Activated CD4-positive, alpha-beta memory T cell treated with anti-CD3 and anti-CD28 coated beads for 36 hours (primary cell): ENCODE results near the gene SH3RF3. TPM values are rescaled to one million over a fixed set of nuclear protein-coding genes. Genes with fewer than 3 reads are reported as not detected.

Source experiments
- CTCF ChIA-PET: fragments of 350-600 bp; sonication (Branson Sonifier 250); formaldehyde crosslinking; loops from one replicate; lab custom pipeline; 2021; ENCODE audit warnings: antibody characterized with exemption, inconsistent platforms; lab: Charles Lee
- POLR2A ChIA-PET: fragments of 350-600 bp; sonication (Branson Sonifier 250); formaldehyde crosslinking; loops from one replicate; lab custom pipeline; 2021; ENCODE audit warnings: antibody characterized with exemption; lab: Charles Lee
- DNase-seq: peaks from one replicate; pipeline ENCODE4 v3.0.0-alpha.2; 2020
- H3K27ac Mint-ChIP-seq: one replicate; pipeline ENCODE4 v1.8.0; 2021; ENCODE audit warnings: mixed read lengths
- H3K27me3 Mint-ChIP-seq: one replicate; pipeline ENCODE4 v1.8.0; 2021; ENCODE audit warnings: mixed read lengths
- H3K36me3 Mint-ChIP-seq: one replicate; pipeline ENCODE4 v1.8.0; 2021; ENCODE audit warnings: mixed read lengths
- H3K4me1 Mint-ChIP-seq: one replicate; pipeline ENCODE4 v1.8.0; 2021; ENCODE audit warnings: low read depth, mixed read lengths
- H3K4me3 Mint-ChIP-seq: one replicate; pipeline ENCODE4 v1.8.0; 2021; ENCODE audit warnings: mild to moderate bottlenecking, mixed read lengths
- H3K9me3 Mint-ChIP-seq: one replicate; pipeline ENCODE4 v1.8.0; 2021; ENCODE audit warnings: mixed read lengths
- intact Hi-C: fragments of 100-400 bp; cut with micrococcal nuclease; formaldehyde crosslinking; loops from one replicate; pipeline ENCODE4 v1.15.1; 2023
- total RNA-seq, 2 experiments: library from RNA; stranded (reverse); gene quantifications; one replicate each; pipeline ENCODE4 v1.2.3, GENCODE V29; 2021

Gene SH3RF3
- total RNA-seq, 2 experiments from 2014 or later: 0.33 to 0.34 TPM

DNA sequence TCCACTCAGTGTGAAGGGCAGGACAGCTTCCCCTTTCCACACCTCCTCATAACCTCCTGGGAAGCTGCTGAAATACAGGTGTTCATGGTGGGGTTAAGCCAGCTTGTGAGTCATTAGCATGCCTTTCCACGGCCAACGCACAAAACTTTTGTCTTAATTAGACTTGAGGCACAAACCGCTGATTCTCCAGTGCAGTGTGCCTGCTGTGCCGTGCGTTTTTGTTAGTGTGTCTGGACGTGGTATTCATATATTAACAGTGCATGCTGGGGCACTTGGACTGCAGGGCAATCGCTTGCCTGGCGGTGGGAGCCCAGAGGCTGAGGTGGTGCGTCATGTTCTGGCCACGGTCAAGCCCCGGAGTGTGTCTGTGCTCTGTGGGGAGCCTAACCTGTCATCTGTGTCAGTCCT lies 156.2 kb downstream of the SH3RF3 start:
- ChIA-PET POLR2A (no interaction called here), CTCF (no interaction called here)
- H3K9me3 Mint-ChIP-seq: no peaks in the 10 kb centered on the region
- no peaks in the 10 kb centered on the region for H3K4me1 Mint-ChIP-seq
- no peaks in the 10 kb centered on the region for H3K27me3 Mint-ChIP-seq
- no peak overlapping the region for H3K4me3 Mint-ChIP-seq
- H3K36me3 Mint-ChIP-seq: no peaks in the 10 kb centered on the region
- no peak for DNase-seq
- intact Hi-C loops: no loop called here
- no peak overlapping the region for H3K27ac Mint-ChIP-seq

DNA sequence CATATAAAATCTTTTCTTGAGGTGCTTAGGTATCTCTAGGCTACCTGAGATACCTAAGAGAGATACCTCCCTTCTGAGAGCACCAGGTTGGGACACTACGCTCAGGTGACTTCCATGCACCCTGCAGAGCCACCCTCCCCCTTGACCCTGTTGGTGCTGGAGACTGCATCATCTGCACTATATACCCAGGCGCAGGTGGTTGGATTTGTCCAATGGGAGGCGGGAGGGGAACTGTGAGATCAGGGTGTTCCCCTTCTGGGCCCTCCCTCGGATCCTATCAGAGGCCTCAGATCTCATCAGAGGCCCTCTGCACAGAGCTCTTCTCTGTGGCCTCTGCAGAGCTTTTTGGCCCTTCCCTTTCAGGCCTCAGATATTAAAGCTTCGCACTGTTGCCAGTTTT lies 158.4 kb downstream of the SH3RF3 start:
- ChIA-PET POLR2A (no interaction called here), CTCF (no interaction called here)
- Mint-ChIP-seq H3K4me3 (no peak overlapping the region), H3K27me3 (no peaks in the 10 kb centered on the region), H3K9me3 (no peaks in the 10 kb centered on the region), H3K36me3 (no peaks in the 10 kb centered on the region), H3K27ac (no peak overlapping the region), H3K4me1 (no peaks in the 10 kb centered on the region)
- intact Hi-C loops: no loop called here
- DNase-seq: no peak

DNA sequence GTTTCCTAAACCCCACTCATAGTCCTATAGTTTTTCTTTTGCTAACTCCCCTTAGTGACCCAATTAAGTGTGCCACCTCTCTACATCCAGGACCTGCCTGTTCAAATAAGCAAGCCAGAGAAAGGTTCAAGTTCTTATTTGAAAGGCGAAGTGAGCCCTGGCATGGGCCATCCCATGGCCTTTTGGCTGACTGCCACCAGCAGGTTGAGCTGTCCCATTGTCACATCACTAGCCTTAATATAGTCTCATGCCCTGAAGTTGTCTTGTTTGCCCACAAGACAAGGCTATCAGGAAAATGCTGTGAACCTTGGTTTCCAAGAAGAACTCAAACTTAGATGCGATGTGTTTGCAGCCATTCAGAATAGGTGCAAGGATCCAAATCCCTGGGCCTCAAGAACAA lies 158.8 kb downstream of the SH3RF3 start:
- intact Hi-C loops: no loop called here
- H3K27ac Mint-ChIP-seq: no peak overlapping the region
- H3K36me3 Mint-ChIP-seq: no peaks in the 10 kb centered on the region
- H3K27me3 Mint-ChIP-seq: no peaks in the 10 kb centered on the region
- H3K4me3 Mint-ChIP-seq: no peak overlapping the region
- H3K4me1 Mint-ChIP-seq: no peaks in the 10 kb centered on the region
- POLR2A ChIA-PET: no interaction called here
- DNase-seq: no peak
- H3K9me3 Mint-ChIP-seq: no peaks in the 10 kb centered on the region
- CTCF ChIA-PET: no interaction called here

DNA sequence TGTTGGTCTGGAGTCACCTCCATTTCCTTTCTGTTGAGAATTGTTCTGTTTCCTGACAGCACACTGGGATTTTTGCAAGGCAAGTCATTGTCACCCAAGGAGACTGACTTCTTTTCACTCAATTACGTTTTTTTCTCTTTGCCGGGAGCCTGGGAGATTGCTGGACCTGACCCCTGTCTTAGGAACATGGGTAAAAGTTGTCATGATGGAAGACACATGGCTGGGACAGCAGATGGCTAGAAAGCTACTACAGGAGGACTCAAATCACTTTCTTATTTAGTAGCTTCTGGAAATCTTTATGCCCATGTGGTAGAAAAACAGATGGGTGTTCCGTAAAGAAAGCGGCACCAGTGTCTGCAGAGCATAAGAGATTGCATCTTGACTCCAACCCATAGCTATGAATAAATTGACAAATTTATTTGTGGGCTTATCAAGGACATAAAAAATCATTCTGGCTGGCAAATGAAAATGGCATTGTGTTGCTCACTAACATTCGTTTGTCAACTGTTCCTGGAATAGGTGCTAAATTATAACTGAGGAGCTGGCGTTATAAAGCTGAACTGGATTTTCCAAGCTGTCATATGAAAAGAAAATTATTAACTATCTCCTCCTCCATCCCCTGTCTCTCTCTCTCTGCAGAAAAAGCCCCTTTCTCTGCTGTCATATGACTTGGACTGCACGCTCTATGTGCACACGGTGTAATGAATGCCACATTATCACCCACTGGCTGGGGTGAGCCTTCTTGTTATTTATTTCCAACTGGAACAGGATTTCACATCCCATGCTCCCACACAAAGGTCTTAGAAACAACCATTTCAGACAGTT lies 159.8 kb downstream of the SH3RF3 start:
- Mint-ChIP-seq H3K9me3 (no peaks in the 10 kb centered on the region), H3K4me3 (no peak overlapping the region), H3K4me1 (no peaks in the 10 kb centered on the region), H3K27ac (no peak overlapping the region), H3K36me3 (no peaks in the 10 kb centered on the region), H3K27me3 (no peaks in the 10 kb centered on the region)
- CTCF ChIA-PET: no interaction called here
- POLR2A ChIA-PET: no interaction called here
- intact Hi-C loops: no loop called here
- no peak for DNase-seq

DNA sequence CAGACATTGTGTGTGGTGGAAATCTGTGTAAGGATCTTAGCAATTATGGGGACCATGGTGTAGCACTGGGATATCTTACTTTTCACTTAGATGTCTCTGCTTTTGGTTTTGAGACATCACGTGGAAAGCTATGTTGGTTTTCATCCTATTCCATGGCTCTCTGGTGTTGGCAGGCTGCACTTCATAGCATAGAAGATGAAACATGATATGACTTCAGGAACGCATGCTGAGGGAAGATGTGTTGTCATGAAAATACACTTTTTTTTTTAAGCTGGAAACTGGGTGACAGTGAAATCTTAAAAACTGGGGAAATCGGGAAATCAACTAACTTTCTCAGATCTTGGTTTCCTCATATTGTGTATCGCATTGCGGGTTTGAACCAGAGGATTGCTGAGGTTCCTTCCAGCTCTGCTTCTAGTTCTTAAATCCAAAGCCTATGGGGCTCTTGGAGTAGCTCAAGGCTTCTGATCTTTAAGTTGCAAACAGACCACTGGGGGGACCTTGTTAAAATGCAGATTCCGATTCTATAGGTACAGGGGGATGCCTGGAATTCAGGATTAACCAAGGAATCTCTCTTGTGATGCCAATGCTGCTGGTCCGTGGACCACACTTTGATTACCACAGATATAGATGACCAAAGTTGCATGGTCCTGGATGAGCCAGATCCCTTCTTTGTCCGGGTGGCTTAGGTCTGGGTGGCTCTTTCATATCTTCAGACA lies 160.7 kb downstream of the SH3RF3 start:
- CTCF ChIA-PET: no interaction called here
- POLR2A ChIA-PET: no interaction called here

DNA sequence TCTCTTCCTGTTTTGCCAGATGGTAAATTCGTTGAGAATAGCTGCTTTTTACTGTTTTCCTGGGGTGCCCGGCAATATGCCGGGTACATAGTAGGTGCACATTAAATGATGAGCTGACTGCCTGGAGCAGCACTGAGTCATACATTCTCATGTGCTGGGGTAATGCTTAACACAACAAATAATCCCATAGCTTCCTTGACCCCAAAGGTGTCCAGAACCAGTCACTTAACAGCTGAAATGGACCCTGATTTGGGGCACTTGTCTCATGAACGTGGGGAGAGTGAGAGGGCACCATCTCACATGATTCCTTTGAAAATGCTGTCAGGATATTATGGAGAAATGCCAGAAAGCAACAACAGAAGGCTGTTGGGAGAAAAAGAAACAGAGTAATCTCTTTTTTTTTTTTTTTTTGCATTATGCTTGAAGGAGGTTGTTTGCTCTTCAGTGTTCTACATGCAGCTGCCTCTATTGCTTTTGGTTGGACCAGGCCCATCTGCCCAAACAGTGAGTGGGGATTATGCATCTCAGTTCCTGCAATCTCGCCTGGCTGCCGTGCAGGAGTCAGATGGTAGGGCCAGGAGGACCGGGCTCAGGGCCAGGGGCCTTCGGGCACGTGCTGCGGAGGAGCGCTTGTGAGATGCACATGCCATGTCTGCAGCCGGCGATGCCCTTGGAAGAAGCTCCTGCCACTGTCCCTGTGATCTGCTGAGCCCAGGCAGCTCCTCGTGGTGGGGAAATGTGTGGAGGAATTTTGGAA lies 162.1 kb downstream of the SH3RF3 start:
- no peak overlapping the region for H3K27ac Mint-ChIP-seq
- H3K27me3 Mint-ChIP-seq: no peaks in the 10 kb centered on the region
- no peak overlapping the region for H3K4me3 Mint-ChIP-seq
- intact Hi-C loops: no loop called here
- H3K9me3 Mint-ChIP-seq: peaks cover 4% of the 10 kb centered on the region
- DNase-seq: no peak
- ChIA-PET CTCF (interaction anchor here (1.0 kb wide), 1 partner anchor 10 kb away, joined by 3 read pairs; no protein-coding TSS in a partner anchor), POLR2A (no interaction called here)
- no peaks in the 10 kb centered on the region for H3K36me3 Mint-ChIP-seq
- H3K4me1 Mint-ChIP-seq: no peaks in the 10 kb centered on the region

More for the DNA sequence above, 160.7 kb downstream of the SH3RF3 start:
- no peaks in the 10 kb centered on the region for H3K4me1 Mint-ChIP-seq
- H3K9me3 Mint-ChIP-seq: peaks cover 2% of the 10 kb centered on the region
- H3K27me3 Mint-ChIP-seq: no peaks in the 10 kb centered on the region
- H3K4me3 Mint-ChIP-seq: no peak overlapping the region
- DNase-seq: no peak
- H3K36me3 Mint-ChIP-seq: no peaks in the 10 kb centered on the region
- intact Hi-C loops: no loop called here
- H3K27ac Mint-ChIP-seq: no peak overlapping the region

DNA sequence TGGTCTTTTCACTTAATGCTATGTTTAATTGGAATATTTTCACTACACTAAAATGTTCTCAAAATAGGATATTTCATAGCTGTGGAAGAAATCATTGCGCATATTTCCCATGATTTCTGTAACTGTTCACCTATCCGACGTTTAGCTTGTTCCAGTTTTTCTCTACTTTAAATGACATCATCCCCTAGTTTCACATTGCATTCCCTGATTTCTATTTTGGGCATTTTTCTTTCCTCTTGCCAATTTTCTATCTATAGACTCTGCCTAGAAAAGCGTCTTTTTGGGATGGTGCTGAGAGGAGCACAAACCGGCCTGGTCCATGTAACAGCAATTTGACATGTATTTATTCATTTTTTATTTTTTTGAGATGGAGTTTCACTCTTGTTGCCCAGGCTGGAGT lies 163.4 kb downstream of the SH3RF3 start:
- H3K4me1 Mint-ChIP-seq: no peaks in the 10 kb centered on the region

DNA sequence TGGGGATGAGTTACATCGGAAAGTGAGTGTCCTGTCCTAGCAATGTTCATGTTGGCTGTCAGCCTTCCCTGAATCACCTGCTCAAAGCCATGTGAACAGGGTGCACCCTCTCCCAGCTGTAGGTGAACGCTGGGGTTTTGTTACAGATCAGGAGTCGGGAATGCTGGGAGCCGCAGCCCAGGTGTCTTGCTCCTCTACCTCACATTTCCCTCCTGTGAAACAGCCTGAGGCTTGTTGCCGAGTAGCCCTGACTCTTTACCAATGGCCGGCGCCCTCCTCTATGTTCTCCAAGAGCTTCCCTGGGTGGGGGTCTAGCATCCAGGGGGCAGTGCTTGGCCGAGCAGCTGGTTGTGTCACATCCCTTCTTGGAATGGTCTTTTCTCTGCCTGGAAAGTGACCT lies 164.7 kb downstream of the SH3RF3 start:
- no peaks in the 10 kb centered on the region for H3K36me3 Mint-ChIP-seq
- no peak overlapping the region for H3K4me3 Mint-ChIP-seq
- peaks cover 4% of the 10 kb centered on the region for H3K9me3 Mint-ChIP-seq
- H3K4me1 Mint-ChIP-seq: no peaks in the 10 kb centered on the region
- no peak for DNase-seq
- no peaks in the 10 kb centered on the region for H3K27me3 Mint-ChIP-seq
- no peak overlapping the region for H3K27ac Mint-ChIP-seq
- ChIA-PET POLR2A (no interaction called here), CTCF (no interaction called here)
- intact Hi-C loops: no loop called here

More for the DNA sequence above, 163.4 kb downstream of the SH3RF3 start:
- Mint-ChIP-seq H3K27ac (no peak overlapping the region), H3K4me3 (no peak overlapping the region), H3K9me3 (peaks cover 4% of the 10 kb centered on the region), H3K27me3 (no peaks in the 10 kb centered on the region), H3K36me3 (no peaks in the 10 kb centered on the region)
- ChIA-PET CTCF (no interaction called here), POLR2A (no interaction called here)
- DNase-seq: no peak
- intact Hi-C loops: no loop called here

DNA sequence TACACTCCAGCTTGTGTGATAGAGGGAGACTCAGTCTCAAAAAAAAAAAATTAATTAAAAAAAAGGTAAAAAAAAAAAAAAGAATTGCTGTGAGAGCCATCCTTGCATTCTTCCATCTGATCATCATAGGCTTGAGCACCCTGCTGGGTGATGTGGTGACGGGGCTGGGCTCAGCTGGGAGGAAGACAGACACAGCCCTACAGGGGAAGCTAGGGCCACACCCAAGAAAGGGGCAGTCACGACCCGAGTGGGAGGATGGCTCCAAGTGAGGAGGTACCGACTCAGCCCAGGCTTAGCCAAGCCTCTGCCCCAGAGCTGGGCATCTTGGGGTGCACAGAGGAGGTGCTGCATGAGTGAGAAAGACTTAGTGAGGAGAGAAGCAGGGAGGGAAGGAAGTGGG lies 165.5 kb downstream of the SH3RF3 start:
- Mint-ChIP-seq H3K4me3 (no peak overlapping the region), H3K36me3 (no peaks in the 10 kb centered on the region), H3K4me1 (no peaks in the 10 kb centered on the region), H3K27ac (no peak overlapping the region), H3K27me3 (peaks cover 2% of the 10 kb centered on the region), H3K9me3 (peaks cover 4% of the 10 kb centered on the region)
- ChIA-PET CTCF (no interaction called here), POLR2A (interaction anchor here (0.6 kb wide), 1 partner anchor 127 kb away, joined by 3 read pairs; no protein-coding TSS in a partner anchor)
- DNase-seq: no peak
- intact Hi-C loops: no loop called here

DNA sequence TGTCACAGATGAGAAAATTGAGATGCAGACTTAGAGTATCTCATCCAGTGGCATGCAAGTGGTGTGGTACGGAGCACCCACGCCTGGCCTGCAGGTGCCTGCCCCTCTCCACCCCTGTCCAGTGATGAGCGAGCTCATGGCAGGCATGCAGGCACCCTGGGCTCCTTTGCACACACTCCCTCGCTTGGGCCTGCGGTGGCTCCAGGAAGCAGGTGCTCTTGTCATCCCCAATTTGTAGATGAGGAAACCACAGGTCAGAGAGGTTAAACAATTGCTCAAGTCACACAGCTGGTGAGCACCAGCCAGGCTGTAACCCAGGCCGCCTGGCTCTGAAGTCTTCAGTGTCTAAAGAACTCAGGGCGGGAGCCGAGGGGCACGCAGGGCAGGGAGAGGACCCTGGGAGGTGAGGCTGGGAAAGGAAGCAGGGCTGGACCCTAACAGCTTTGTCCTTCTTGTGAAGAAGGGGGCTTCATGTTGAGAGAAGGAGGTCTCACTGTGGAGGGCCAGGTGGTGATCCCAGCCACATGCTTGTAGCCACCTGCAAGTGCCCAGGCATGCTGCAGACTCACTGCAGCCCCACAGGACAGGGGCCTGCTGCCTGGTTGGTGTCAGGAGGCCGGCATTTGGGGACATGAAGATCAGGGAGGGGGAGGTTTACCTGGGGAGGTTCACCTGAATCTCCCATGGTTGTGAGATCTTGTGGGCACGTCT lies 166.2 kb downstream of the SH3RF3 start:
- no peak overlapping the region for H3K27ac Mint-ChIP-seq
- no peak for DNase-seq
- ChIA-PET POLR2A (interaction anchor here (0.6 kb wide), 1 partner anchor 127 kb away, joined by 3 read pairs; no protein-coding TSS in a partner anchor), CTCF (no interaction called here)
- intact Hi-C loops: no loop called here
- no peak overlapping the region for H3K4me3 Mint-ChIP-seq
- H3K36me3 Mint-ChIP-seq: no peaks in the 10 kb centered on the region
- H3K27me3 Mint-ChIP-seq: peaks cover 2% of the 10 kb centered on the region
- H3K4me1 Mint-ChIP-seq: no peaks in the 10 kb centered on the region
- H3K9me3 Mint-ChIP-seq: peaks cover 4% of the 10 kb centered on the region

DNA sequence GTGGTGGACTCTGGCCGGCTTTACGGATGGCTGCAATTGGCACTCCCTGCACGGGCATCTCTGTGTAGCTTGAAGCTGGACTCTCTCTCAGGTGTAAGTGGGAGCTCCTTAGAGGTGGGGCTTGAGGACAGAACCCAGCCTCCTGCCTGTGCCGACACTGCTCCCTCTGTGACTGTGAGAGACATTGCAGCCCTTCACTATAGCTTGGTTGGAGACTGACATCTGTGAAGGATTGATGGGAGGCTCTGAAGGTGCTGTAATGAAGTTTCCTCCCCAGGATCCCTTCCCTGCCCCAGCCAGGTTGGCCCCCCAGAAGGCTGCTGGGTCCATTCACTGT lies 166.7 kb downstream of the SH3RF3 start:
- peaks cover 2% of the 10 kb centered on the region for H3K27me3 Mint-ChIP-seq
- CTCF ChIA-PET: no interaction called here

More for the DNA sequence above, 166.7 kb downstream of the SH3RF3 start:
- Mint-ChIP-seq H3K27ac (no peak overlapping the region), H3K9me3 (peaks cover 4% of the 10 kb centered on the region), H3K4me3 (no peak overlapping the region), H3K4me1 (no peaks in the 10 kb centered on the region), H3K36me3 (no peaks in the 10 kb centered on the region)
- intact Hi-C loops: no loop called here
- POLR2A ChIA-PET: no interaction called here
- DNase-seq: no peak
